HepG2 (cell line): ENCODE results near the gene SORL1-AS1.

Experiments used
- ARNTL ChIP-seq: sonication (generic); formaldehyde crosslinking; IDR thresholded peaks from 2 replicates; pipeline ENCODE4 v1.4.0; 2020; ENCODE audit warnings: mild to moderate bottlenecking, missing genetic modification reagents
- ATF2 ChIP-seq: sonication (generic); formaldehyde crosslinking; IDR thresholded peaks from 2 replicates; pipeline ENCODE4 v1.4.0; 2020; ENCODE audit warnings: missing genetic modification reagents
- CHD2 ChIP-seq: IDR thresholded peaks from 2 replicates; pipeline ENCODE4 v1.6.1; 2011; ENCODE audit warnings: low read depth, low read length, improper control_type of control experiment
- ETV5 ChIP-seq: IDR thresholded peaks from 2 replicates; pipeline ENCODE4 v1.6.1; 2018; ENCODE audit warnings: missing biosample characterization, missing genetic modification reagents, inconsistent platforms, borderline replicate concordance
- GFI1 ChIP-seq: sonication (generic); formaldehyde crosslinking; IDR thresholded peaks from 2 replicates; pipeline ENCODE4 v1.5.0; 2020; ENCODE audit warnings: missing genetic modification reagents, mild to moderate bottlenecking, borderline replicate concordance
- HOXA9 ChIP-seq: sonication (generic); formaldehyde crosslinking; IDR thresholded peaks from 2 replicates; pipeline ENCODE4 v1.8.1; 2022; ENCODE audit warnings: missing genetic modification reagents, mild to moderate bottlenecking, moderate library complexity, borderline replicate concordance
- KDM6A ChIP-seq: IDR thresholded peaks from 2 replicates; pipeline ENCODE4 v1.6.1; 2016; ENCODE audit warnings: low read depth
- KLF16 ChIP-seq, 2 experiments: sonication (generic) in 1 of 2; formaldehyde crosslinking in 1 of 2; IDR thresholded peaks; 2 replicates each; pipeline versions ENCODE4 v1.6.1 to v1.8.0; 2016 to 2023; ENCODE audit warnings: missing genetic modification reagents in 2 of 2, missing compliant biosample characterization in 1 of 2
- KMT2A ChIP-seq: sonication (generic); formaldehyde crosslinking; IDR thresholded peaks from 2 replicates; pipeline ENCODE4 v1.4.0; 2020; ENCODE audit warnings: missing genetic modification reagents
- MTF1 ChIP-seq: sonication (generic); formaldehyde crosslinking; IDR thresholded peaks from 2 replicates; pipeline ENCODE4 v1.5.0; 2020; ENCODE audit warnings: missing genetic modification reagents
- NFATC3 ChIP-seq: sonication (generic); formaldehyde crosslinking; IDR thresholded peaks from 2 replicates; pipeline ENCODE4 v1.5.1; 2020; ENCODE audit warnings: mild to moderate bottlenecking, missing genetic modification reagents
- NR3C1 ChIP-seq: sonication (generic); formaldehyde crosslinking; IDR thresholded peaks from 2 replicates; pipeline ENCODE4 v1.4.0; 2020; ENCODE audit warnings: missing genetic modification reagents
- POLR2A ChIP-seq, 2 experiments: IDR thresholded peaks; 2 replicates each; pipeline ENCODE4 v1.6.1; 2011; ENCODE audit warnings: low read depth in 2 of 2, low read length in 2 of 2, mild to moderate bottlenecking in 1 of 2, moderate library complexity in 1 of 2; ENCODE audit not compliant: insufficient read depth in 1 of 2
- POLR2AphosphoS2 ChIP-seq: IDR thresholded peaks from 2 replicates; pipeline ENCODE4 v1.6.1; 2011; ENCODE audit warnings: low read depth, low read length, improper control_type of control experiment
- SNAPC2 ChIP-seq: sonication (generic); formaldehyde crosslinking; IDR thresholded peaks from 2 replicates; pipeline ENCODE4 v1.8.1; 2022; ENCODE audit warnings: mild to moderate bottlenecking, missing genetic modification reagents
- SPEN ChIP-seq: sonication (generic); formaldehyde crosslinking; IDR thresholded peaks from 2 replicates; pipeline ENCODE4 v1.5.1; 2020; ENCODE audit warnings: low read depth, mild to moderate bottlenecking, missing genetic modification reagents
- SRF ChIP-seq: IDR thresholded peaks from 2 replicates; pipeline ENCODE4 v1.6.1; 2011; ENCODE audit warnings: mild to moderate bottlenecking, low read depth, low read length, moderate library complexity
- TCF7 ChIP-seq: sonication (generic); IDR thresholded peaks from 2 replicates; pipeline ENCODE4 v1.6.1; 2016; ENCODE audit warnings: antibody characterized with exemption, low read depth
- ZFP82 ChIP-seq: sonication (generic); formaldehyde crosslinking; IDR thresholded peaks from 2 replicates; pipeline ENCODE4 v1.5.1; 2020; ENCODE audit warnings: mild to moderate bottlenecking, missing genetic modification reagents, borderline replicate concordance
- ZFP90 ChIP-seq: sonication (generic); formaldehyde crosslinking; IDR thresholded peaks from 2 replicates; pipeline ENCODE4 v1.8.0; 2022; ENCODE audit warnings: missing genetic modification reagents, mild to moderate bottlenecking, inconsistent platforms, borderline replicate concordance
- ZNF143 ChIP-seq: sonication (generic); formaldehyde crosslinking; IDR thresholded peaks from 2 replicates; pipeline ENCODE4 v1.4.0; 2020; ENCODE audit warnings: missing genetic modification reagents
- ZNF543 ChIP-seq: sonication (generic); formaldehyde crosslinking; IDR thresholded peaks from 2 replicates; pipeline ENCODE4 v1.4.0; 2020; ENCODE audit warnings: mild to moderate bottlenecking, missing genetic modification reagents
- ZNF549 ChIP-seq: sonication (generic); formaldehyde crosslinking; IDR thresholded peaks from 2 replicates; pipeline ENCODE4 v1.5.0; 2020; ENCODE audit warnings: missing genetic modification reagents
- ZNF605 ChIP-seq: sonication (generic); formaldehyde crosslinking; IDR thresholded peaks from 2 replicates; pipeline ENCODE4 v1.8.0; 2022; ENCODE audit warnings: mild to moderate bottlenecking, missing genetic modification reagents
- ZNF790 ChIP-seq: sonication (generic); formaldehyde crosslinking; IDR thresholded peaks from 2 replicates; pipeline ENCODE4 v1.8.0; 2022; ENCODE audit warnings: missing genetic modification reagents, mild to moderate bottlenecking, borderline replicate concordance
- ZNF83 ChIP-seq: sonication (generic); formaldehyde crosslinking; IDR thresholded peaks from 2 replicates; pipeline ENCODE4 v1.4.0; 2020; ENCODE audit warnings: missing genetic modification reagents, mild to moderate bottlenecking, borderline replicate concordance
- TF ChIP-seq, protein P1 (sequence below): sonication (generic); formaldehyde crosslinking; IDR thresholded peaks from 2 replicates; pipeline ENCODE4 v1.8.0; 2022; ENCODE audit warnings: mild to moderate bottlenecking, missing genetic modification reagents; ENCODE audit not compliant: insufficient replicate concordance
- TF ChIP-seq, protein P2 (sequence below): sonication (generic); formaldehyde crosslinking; IDR thresholded peaks from 2 replicates; pipeline ENCODE4 v1.9.0; 2022; ENCODE audit warnings: missing genetic modification reagents, mild to moderate bottlenecking, borderline replicate concordance

Gene SORL1-AS1

DNA sequence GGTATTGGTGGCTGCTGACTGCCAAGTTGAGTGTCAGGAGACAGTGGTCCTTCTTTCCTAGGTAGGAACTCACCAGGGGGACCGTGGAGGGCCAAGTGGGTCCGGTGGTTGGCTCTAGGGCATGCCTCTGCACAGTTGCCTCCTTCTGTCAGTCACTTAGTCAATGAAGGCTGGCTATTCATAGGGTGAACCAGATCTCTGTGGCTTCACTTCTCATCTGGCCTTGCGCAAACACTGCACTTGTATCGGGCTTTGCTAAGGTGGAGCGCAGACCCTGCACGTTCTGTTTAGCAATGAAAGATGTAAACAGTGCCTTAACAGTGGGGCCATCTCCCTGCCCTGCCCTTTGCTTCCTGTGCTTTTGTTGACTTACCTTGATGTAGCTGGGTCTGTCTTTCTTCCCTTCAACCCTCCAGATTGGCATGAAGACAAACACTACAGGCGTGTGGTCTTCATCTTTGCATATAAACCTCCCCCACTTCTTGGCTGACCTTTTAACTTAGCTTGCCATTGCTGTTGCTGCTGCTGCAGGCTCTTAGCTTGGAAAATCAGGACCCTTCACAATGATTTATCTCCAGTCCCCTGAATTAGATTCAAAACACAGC, 6.7 kb upstream of the SORL1-AS1 start (continued):
- TF ChIP-seq, protein P1, sequence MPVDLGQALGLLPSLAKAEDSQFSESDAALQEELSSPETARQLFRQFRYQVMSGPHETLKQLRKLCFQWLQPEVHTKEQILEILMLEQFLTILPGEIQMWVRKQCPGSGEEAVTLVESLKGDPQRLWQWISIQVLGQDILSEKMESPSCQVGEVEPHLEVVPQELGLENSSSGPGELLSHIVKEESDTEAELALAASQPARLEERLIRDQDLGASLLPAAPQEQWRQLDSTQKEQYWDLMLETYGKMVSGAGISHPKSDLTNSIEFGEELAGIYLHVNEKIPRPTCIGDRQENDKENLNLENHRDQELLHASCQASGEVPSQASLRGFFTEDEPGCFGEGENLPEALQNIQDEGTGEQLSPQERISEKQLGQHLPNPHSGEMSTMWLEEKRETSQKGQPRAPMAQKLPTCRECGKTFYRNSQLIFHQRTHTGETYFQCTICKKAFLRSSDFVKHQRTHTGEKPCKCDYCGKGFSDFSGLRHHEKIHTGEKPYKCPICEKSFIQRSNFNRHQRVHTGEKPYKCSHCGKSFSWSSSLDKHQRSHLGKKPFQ (CRISPR knock-in tag): no peak
- TF ChIP-seq ZNF605 (CRISPR knock-in tag) (peak; percentile 74), KDM6A (CRISPR knock-in tag) (peak; percentile 93), ZFP82 (CRISPR knock-in tag) (no peak), ETV5 (CRISPR knock-in tag) (peak; percentile 100), KLF16 (CRISPR knock-in tag; IDR thresholded peaks at IDR 0.05) (peak; percentile 58 to 92; a peak in 2 of 4 replicates), ARNTL (peak; percentile 93), MTF1 (CRISPR knock-in tag) (no peak; the same call in 1 of the 2 replicates), SNAPC2 (peak; percentile 97), TCF7 (peak; percentile 95), KMT2A (peak; percentile 75), ZNF549 (CRISPR knock-in tag) (no peak), ZNF543 (peak; percentile 24; the same call in 1 of the 2 replicates), POLR2AphosphoS2 (no peak), ZNF83 (CRISPR knock-in tag) (no peak; the same call in 1 of the 2 replicates), ZNF143 (peak; percentile 56; the same call in 1 of the 2 replicates), NFATC3 (no peak), HOXA9 (no peak), CHD2 (no peak), ZFP90 (CRISPR knock-in tag) (peak; percentile 96; the same call in 1 of the 2 replicates), NR3C1 (CRISPR knock-in tag) (no peak), GFI1 (CRISPR knock-in tag) (peak; percentile 98), POLR2A (IDR thresholded peaks at IDR 0.05; ENCODE audit: insufficient read depth in 1 of 2, low read depth in 2 of 2, low read length in 2 of 2) (peak; percentile 31 to 57; a peak in 3 of 4 replicates), ZNF790 (no peak), SPEN (peak; percentile 93; the same call in 1 of the 2 replicates), ATF2 (peak; percentile 94), SRF (no peak)
- TF ChIP-seq, protein P2, sequence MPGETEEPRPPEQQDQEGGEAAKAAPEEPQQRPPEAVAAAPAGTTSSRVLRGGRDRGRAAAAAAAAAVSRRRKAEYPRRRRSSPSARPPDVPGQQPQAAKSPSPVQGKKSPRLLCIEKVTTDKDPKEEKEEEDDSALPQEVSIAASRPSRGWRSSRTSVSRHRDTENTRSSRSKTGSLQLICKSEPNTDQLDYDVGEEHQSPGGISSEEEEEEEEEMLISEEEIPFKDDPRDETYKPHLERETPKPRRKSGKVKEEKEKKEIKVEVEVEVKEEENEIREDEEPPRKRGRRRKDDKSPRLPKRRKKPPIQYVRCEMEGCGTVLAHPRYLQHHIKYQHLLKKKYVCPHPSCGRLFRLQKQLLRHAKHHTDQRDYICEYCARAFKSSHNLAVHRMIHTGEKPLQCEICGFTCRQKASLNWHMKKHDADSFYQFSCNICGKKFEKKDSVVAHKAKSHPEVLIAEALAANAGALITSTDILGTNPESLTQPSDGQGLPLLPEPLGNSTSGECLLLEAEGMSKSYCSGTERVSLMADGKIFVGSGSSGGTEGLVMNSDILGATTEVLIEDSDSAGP (CRISPR knock-in tag): peak; percentile 85
